GM12878 (cell line): ENCODE data around the gene RBM4.

Source experiments
- ASH2L ChIP-seq: fragments of 300-600, 200-600 bp; sonication (generic); IDR thresholded peaks from 2 replicates; pipeline ENCODE4 v1.6.1; 2017; ENCODE audit warnings: low read depth, mild to moderate bottlenecking, borderline replicate concordance
- CBFB ChIP-seq: IDR thresholded peaks from 2 replicates; pipeline ENCODE4 v1.6.1; 2016; ENCODE audit warnings: antibody characterized with exemption, low read depth
- GABPA ChIP-seq: IDR thresholded peaks from 2 replicates; pipeline ENCODE4 v1.6.1; 2014; ENCODE audit warnings: antibody characterized with exemption, low read depth, mild to moderate bottlenecking, inconsistent platforms
- MXI1 ChIP-seq: fragments of 150-350 bp; IDR thresholded peaks from 2 replicates; pipeline ENCODE4 v1.6.1; 2011; ENCODE audit warnings: low read depth, mild to moderate bottlenecking, inconsistent platforms, low read length, improper control_type of control experiment
- POLR2A ChIP-seq: IDR thresholded peaks from 2 replicates; pipeline ENCODE4 v1.6.1; 2011; ENCODE audit warnings: low read depth, mild to moderate bottlenecking, low read length
- RBBP5 ChIP-seq: fragments of 200-600 bp; sonication (generic); conservative IDR thresholded peaks from 2 replicates; pipeline ENCODE4 v1.6.1; 2016
- SIX5 ChIP-seq: IDR thresholded peaks from 2 replicates; pipeline ENCODE4 v1.6.1; 2011; ENCODE audit warnings: mild to moderate bottlenecking, low read depth, low read length, moderate library complexity; ENCODE audit not compliant: severe bottlenecking
- SMARCA5 ChIP-seq: fragments of 450-650 bp; IDR thresholded peaks from 2 replicates; pipeline ENCODE4 v1.6.1; 2017; ENCODE audit warnings: mild to moderate bottlenecking
- ZSCAN29 ChIP-seq: fragments of 450-650 bp; IDR thresholded peaks from 2 replicates; pipeline ENCODE4 v1.6.1; 2017; ENCODE audit warnings: mild to moderate bottlenecking, moderate library complexity
- TF ChIP-seq, protein P1 (sequence below): IDR thresholded peaks from 2 replicates; pipeline ENCODE4 v1.6.1; 2011; ENCODE audit warnings: borderline replicate concordance, low read depth, mild to moderate bottlenecking, moderate library complexity, mixed read lengths, low read length; ENCODE audit not compliant: insufficient read depth; ENCODE audit errors: extremely low read length
- TF ChIP-seq, protein P2 (sequence below), 3 experiments: IDR thresholded peaks in 2 of 3; conservative IDR thresholded peaks in 1 of 3; 2 replicates each; pipeline ENCODE4 v1.5.1; 2011; ENCODE audit warnings: low read depth in 3 of 3, low read length in 3 of 3, mild to moderate bottlenecking in 3 of 3, control low read depth in 2 of 3, moderate library complexity in 2 of 3, inconsistent platforms in 1 of 3, mixed read lengths in 1 of 3; ENCODE audit not compliant: control insufficient read depth in 2 of 3, insufficient read depth in 1 of 3; ENCODE audit errors: extremely low read depth in 1 of 3

DNA sequence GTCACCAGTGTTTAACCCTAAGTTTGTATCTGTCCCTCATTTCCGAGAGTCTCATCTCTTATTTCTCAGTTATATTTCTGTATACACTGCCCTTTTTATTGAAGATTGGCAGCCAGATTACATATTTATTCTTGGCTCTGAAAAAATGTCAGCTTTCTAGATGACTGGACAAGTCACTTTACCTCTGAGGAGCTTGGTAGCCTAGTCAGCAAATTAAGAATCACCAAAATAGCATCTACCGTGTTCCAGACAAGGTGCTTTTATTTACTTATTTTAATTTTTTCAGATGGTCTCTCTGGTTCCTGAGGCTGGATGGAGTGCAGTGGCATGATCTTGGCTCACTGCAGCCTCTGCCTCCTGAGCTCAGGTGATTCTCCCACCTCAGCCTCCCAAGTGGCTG, 5.6 kb upstream of the RBM4 start:
- TF ChIP-seq POLR2A = no peak
- TF ChIP-seq CBFB = no peak
- TF ChIP-seq SIX5 = no peak
- TF ChIP-seq MXI1 = no peak
- no peak for TF ChIP-seq ASH2L
- TF ChIP-seq, protein P1, sequence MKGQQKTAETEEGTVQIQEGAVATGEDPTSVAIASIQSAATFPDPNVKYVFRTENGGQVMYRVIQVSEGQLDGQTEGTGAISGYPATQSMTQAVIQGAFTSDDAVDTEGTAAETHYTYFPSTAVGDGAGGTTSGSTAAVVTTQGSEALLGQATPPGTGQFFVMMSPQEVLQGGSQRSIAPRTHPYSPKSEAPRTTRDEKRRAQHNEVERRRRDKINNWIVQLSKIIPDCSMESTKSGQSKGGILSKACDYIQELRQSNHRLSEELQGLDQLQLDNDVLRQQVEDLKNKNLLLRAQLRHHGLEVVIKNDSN = no peak
- TF ChIP-seq, protein P2, sequence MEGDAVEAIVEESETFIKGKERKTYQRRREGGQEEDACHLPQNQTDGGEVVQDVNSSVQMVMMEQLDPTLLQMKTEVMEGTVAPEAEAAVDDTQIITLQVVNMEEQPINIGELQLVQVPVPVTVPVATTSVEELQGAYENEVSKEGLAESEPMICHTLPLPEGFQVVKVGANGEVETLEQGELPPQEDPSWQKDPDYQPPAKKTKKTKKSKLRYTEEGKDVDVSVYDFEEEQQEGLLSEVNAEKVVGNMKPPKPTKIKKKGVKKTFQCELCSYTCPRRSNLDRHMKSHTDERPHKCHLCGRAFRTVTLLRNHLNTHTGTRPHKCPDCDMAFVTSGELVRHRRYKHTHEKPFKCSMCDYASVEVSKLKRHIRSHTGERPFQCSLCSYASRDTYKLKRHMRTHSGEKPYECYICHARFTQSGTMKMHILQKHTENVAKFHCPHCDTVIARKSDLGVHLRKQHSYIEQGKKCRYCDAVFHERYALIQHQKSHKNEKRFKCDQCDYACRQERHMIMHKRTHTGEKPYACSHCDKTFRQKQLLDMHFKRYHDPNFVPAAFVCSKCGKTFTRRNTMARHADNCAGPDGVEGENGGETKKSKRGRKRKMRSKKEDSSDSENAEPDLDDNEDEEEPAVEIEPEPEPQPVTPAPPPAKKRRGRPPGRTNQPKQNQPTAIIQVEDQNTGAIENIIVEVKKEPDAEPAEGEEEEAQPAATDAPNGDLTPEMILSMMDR (IDR thresholded peaks at IDR 0.05 in 2 of 3, conservative IDR thresholded peaks at IDR 0.05 in 1 of 3; ENCODE audit: control insufficient read depth in 2 of 3, extremely low read depth in 1 of 3, insufficient read depth in 1 of 3, low read depth in 3 of 3, low read length in 3 of 3) = no peak
- TF ChIP-seq GABPA = no peak
- TF ChIP-seq RBBP5 = no peak
- no peak for TF ChIP-seq SMARCA5
- no peak for TF ChIP-seq ZSCAN29
